ENCODE data around the gene WWC2. TPM values are rescaled to one million over a fixed set of nuclear protein-coding genes. Genes with fewer than 3 reads are reported as not detected.

Gene WWC2
- total and polyA plus RNA-seq, 11 donors = 5.4 to 43.0 (median 33.8) TPM

DNA sequence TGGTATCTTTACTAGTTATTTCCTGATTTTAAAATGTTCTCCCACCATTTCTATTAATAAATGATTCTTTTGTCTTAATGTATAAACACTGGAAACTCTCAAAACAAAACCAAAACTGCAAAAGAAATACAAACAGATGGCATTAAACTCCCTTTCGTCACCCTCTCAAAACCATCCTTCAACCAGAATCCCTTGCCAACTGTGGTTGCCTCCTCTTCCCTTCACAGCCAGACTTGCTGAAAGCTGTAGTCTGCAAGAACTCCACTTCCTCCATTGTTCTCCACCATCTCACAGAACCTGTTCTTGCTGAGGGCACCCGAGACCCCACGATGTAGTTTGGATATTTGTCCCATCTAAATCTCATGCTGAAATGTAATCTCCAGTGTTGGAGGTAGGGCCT, 96.5 kb downstream of the WWC2 start:
- Histone ChIP-seq H3K36me3 (peaks cover 0 to 9% (median 0%) of the 10 kb centered on the region in 9 donors), H3K4me3 (no peak overlapping the region), H3K27me3 (no peaks in the 10 kb centered on the region), H3K4me1 (peaks cover 0 to 20% (median 9%) of the 10 kb centered on the region in 12 donors), H3K9me3 (no peaks in the 10 kb centered on the region), H3K27ac (no peak overlapping the region)
- intact Hi-C loops (cut with DNase I) = no loop called here
- 55 to 64% (median 62%) methylated on average over 3 of the region's 3 CpGs for WGBS, 4 donors
- DNase-seq (no peak), ATAC-seq (peak in 2 of 4 donors; percentile 26 to 30)
- no peak for TF ChIP-seq POLR2A (IDR thresholded peaks at IDR 0.05)
- TF ChIP-seq, protein P1, sequence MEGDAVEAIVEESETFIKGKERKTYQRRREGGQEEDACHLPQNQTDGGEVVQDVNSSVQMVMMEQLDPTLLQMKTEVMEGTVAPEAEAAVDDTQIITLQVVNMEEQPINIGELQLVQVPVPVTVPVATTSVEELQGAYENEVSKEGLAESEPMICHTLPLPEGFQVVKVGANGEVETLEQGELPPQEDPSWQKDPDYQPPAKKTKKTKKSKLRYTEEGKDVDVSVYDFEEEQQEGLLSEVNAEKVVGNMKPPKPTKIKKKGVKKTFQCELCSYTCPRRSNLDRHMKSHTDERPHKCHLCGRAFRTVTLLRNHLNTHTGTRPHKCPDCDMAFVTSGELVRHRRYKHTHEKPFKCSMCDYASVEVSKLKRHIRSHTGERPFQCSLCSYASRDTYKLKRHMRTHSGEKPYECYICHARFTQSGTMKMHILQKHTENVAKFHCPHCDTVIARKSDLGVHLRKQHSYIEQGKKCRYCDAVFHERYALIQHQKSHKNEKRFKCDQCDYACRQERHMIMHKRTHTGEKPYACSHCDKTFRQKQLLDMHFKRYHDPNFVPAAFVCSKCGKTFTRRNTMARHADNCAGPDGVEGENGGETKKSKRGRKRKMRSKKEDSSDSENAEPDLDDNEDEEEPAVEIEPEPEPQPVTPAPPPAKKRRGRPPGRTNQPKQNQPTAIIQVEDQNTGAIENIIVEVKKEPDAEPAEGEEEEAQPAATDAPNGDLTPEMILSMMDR (IDR thresholded peaks at IDR 0.05) = no peak

DNA sequence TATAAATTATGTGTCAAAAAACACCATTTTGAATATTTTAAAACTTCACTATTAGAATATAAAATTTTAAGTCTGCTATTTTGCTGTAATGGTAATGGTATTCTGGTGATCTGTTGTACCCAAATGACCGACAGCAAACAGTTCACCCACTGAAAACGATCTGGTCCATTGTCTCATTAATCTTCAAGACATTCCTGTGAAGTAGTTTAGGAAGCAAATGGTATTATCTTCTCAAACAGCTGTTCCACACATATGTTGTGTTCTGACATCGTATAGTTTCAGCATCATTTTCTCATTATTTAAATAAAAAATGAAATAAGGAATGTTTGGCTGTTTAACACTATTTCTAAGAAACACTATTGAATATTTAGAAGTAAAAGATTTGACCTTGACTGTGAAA, 98.1 kb downstream of the WWC2 start:
- Histone ChIP-seq H3K4me1 (peaks cover 0 to 16% (median 6%) of the 10 kb centered on the region in 12 donors), H3K4me3 (no peak overlapping the region), H3K9me3 (no peaks in the 10 kb centered on the region), H3K27me3 (no peaks in the 10 kb centered on the region), H3K36me3 (peaks cover 0 to 9% (median 0%) of the 10 kb centered on the region in 9 donors), H3K27ac (no peak overlapping the region)
- intact Hi-C loops (cut with DNase I) = no loop called here
- 74 to 79% (median 74%) methylated on average over 3 of the region's 3 CpGs for WGBS, 4 donors
- ATAC-seq (no peak), DNase-seq (no peak)
- TF ChIP-seq POLR2A (IDR thresholded peaks at IDR 0.05) = no peak
- TF ChIP-seq, protein P1 (IDR thresholded peaks at IDR 0.05) = no peak

DNA sequence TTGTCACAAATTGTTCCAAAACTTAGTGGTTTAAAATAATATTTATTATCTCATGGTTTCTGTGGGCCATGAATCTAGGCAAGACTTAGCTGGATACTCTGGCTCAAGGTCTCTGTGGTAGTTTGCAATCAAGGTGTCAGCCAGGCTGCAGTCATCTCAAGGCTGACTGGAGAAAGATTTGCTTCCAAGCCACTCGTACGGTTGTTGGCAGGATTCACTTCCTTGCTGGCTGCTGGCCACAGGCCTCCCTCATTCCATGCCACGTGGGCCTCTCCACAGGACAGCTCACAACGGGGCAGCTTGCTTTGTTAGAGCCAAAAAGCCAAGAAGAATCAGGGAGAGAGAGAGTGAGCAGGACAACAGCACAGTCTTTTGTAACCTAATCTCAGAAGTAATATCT, 101.4 kb downstream of the WWC2 start:
- Histone ChIP-seq H3K4me3 (no peak overlapping the region), H3K27ac (no peak overlapping the region), H3K36me3 (peaks cover 0 to 7% (median 0%) of the 10 kb centered on the region in 9 donors), H3K4me1 (peaks cover 0 to 13% (median 4%) of the 10 kb centered on the region in 12 donors), H3K27me3 (no peaks in the 10 kb centered on the region), H3K9me3 (peaks cover 0 to 4% (median 0%) of the 10 kb centered on the region in 12 donors)
- DNase-seq (peak; percentile 27 to 67 (median 60)), ATAC-seq (peak in 3 of 4 donors; percentile 58 to 80 (median 74))
- WGBS, 4 donors = 3 to 15% (median 5%) methylated on average over 4 of the region's 4 CpGs
- intact Hi-C loops (cut with DNase I) = no loop called here
- TF ChIP-seq, protein P1 (IDR thresholded peaks at IDR 0.05) = no peak
- TF ChIP-seq POLR2A (IDR thresholded peaks at IDR 0.05) = no peak

DNA sequence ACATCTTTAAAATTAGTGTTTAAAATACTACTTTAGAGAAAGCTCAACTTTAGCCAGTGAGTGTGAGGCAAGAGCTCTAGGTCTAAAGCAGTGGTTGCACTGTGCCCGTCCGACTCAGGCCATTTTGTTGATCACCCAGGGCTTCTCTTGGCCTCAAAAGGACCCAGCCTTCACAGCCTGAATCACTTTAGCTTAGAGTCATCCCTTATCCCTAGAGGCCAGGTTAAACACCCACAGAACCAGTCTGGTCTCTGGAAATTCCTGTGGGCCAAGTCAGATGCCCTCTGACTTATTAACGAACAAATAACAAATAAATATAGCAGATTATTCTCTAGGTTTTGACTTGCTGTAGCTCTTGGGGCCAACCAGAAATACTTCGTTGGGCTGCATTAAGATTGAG, 102.3 kb downstream of the WWC2 start:
- Histone ChIP-seq H3K36me3 (peaks cover 0 to 2% (median 0%) of the 10 kb centered on the region in 9 donors), H3K4me3 (no peak overlapping the region), H3K27me3 (no peaks in the 10 kb centered on the region), H3K4me1 (peaks cover 0 to 21% (median 7%) of the 10 kb centered on the region in 12 donors), H3K27ac (no peak overlapping the region), H3K9me3 (peaks cover 0 to 4% (median 0%) of the 10 kb centered on the region in 12 donors)
- no peak for ATAC-seq
- WGBS, 4 donors = 96 to 98% (median 97%) methylated on average over 4 of the region's 4 CpGs
- intact Hi-C loops (cut with DNase I) = no loop called here
- TF ChIP-seq POLR2A (IDR thresholded peaks at IDR 0.05) = no peak
- TF ChIP-seq, protein P1 (IDR thresholded peaks at IDR 0.05) = no peak
- no peak for DNase-seq
